ENCODE data around the gene ZBTB25. TPM values are rescaled to one million over a fixed set of nuclear protein-coding genes. Genes with fewer than 3 reads are reported as not detected.
A peak's percentile ranks its signal among the peaks of the same experiment; 100 is the strongest.

ZBTB25 gene
- total RNA-seq, 2 experiments from 2014 or later: 32.7 to 40.0 TPM

GRCh38 chr14:64463873-64464272 is 39.8 kb downstream of the ZBTB25 start:
- no peak for ATAC-seq
- no peak for DNase-seq
- Mint-ChIP-seq H3K27me3 (no peaks in the 10 kb centered on the region), H3K9me3 (ENCODE audit: low read depth) (no peaks in the 10 kb centered on the region), H3K4me1 (peaks cover 38% of the 10 kb centered on the region), H3K36me3 (ENCODE audit: low read depth) (peaks cover 20% of the 10 kb centered on the region), H3K27ac (no peak overlapping the region), H3K4me3 (no peak overlapping the region)
- ChIA-PET CTCF (interaction anchor here (0.5 to 1.5 kb wide), 7 partner anchors 14 to 494 kb away, joined by 3 to 7 read pairs (median 4); no protein-coding TSS in a partner anchor), POLR2A (interaction anchor here (0.6 to 1.2 kb wide), 2 partner anchors 10 to 19 kb away, joined by 4 to 7 read pairs; no protein-coding TSS in a partner anchor)
- intact Hi-C loops (cut with DNase I, micrococcal nuclease): loop anchor here (2.0 to 10.0 kb wide), 2 partner anchors 39 to 171 kb away; partner anchors contain the start of gene ZBTB25 (in 1 of the 2)

- no peak for ATAC-seq
- H3K4me1 Mint-ChIP-seq: peaks cover 32% of the 10 kb centered on the region
- intact Hi-C loops (cut with DNase I, micrococcal nuclease): loop anchor here in 1 of 2 experiments (10.0 kb wide), 1 partner anchor 172 kb away; no protein-coding TSS in a partner anchor
- H3K9me3 Mint-ChIP-seq (ENCODE audit: low read depth): no peaks in the 10 kb centered on the region
- DNase-seq: no peak
- ChIA-PET CTCF (interaction anchor here (0.7 to 1.5 kb wide), 6 partner anchors 11 to 48 kb away, joined by 3 to 7 read pairs (median 4); no protein-coding TSS in a partner anchor), POLR2A (interaction anchor here (0.6 to 1.2 kb wide), 2 partner anchors 10 to 66 kb away, joined by 3 to 7 read pairs; no protein-coding TSS in a partner anchor)
- H3K4me3 Mint-ChIP-seq: no peak overlapping the region
- peaks cover 25% of the 10 kb centered on the region for H3K36me3 Mint-ChIP-seq (ENCODE audit: low read depth)
- no peak overlapping the region for H3K27ac Mint-ChIP-seq
- no peaks in the 10 kb centered on the region for H3K27me3 Mint-ChIP-seq
These were observed 40.4 kb downstream of the ZBTB25 start for GRCh38 chr14:64463195-64463594.

GRCh38 chr14:64461221-64461620 is 42.4 kb downstream of the ZBTB25 start:
- no peak for DNase-seq
- H3K4me1 Mint-ChIP-seq: peaks cover 14% of the 10 kb centered on the region
- H3K9me3 Mint-ChIP-seq (ENCODE audit: low read depth): no peaks in the 10 kb centered on the region
- intact Hi-C loops (cut with DNase I, micrococcal nuclease): loop anchor here in 1 of 2 experiments (10.0 kb wide), 1 partner anchor 174 kb away; no protein-coding TSS in a partner anchor
- H3K27me3 Mint-ChIP-seq: no peaks in the 10 kb centered on the region
- ChIA-PET POLR2A (no interaction called here), CTCF (interaction anchor here (0.6 kb wide), 1 partner anchor 659 kb away, joined by 3 read pairs; no protein-coding TSS in a partner anchor)
- H3K27ac Mint-ChIP-seq: no peak overlapping the region
- H3K4me3 Mint-ChIP-seq: no peak overlapping the region
- ATAC-seq: no peak
- H3K36me3 Mint-ChIP-seq (ENCODE audit: low read depth): peaks cover 32% of the 10 kb centered on the region

- ATAC-seq (no peak), DNase-seq (no peak)
- intact Hi-C loops (cut with DNase I, micrococcal nuclease): loop anchor here in 1 of 2 experiments (10.0 kb wide), 1 partner anchor 175 kb away; no protein-coding TSS in a partner anchor
- H3K27ac Mint-ChIP-seq: no peak overlapping the region
- H3K4me3 Mint-ChIP-seq: no peak overlapping the region
- ChIA-PET CTCF (interaction anchor here (0.7 to 1.3 kb wide), 2 partner anchors 30 to 305 kb away, joined by 3 to 6 read pairs; no protein-coding TSS in a partner anchor), POLR2A (no interaction called here)
- no peaks in the 10 kb centered on the region for H3K9me3 Mint-ChIP-seq (ENCODE audit: low read depth)
- peaks cover 4% of the 10 kb centered on the region for H3K4me1 Mint-ChIP-seq
- peaks cover 45% of the 10 kb centered on the region for H3K36me3 Mint-ChIP-seq (ENCODE audit: low read depth)
- H3K27me3 Mint-ChIP-seq: no peaks in the 10 kb centered on the region
These were observed 44.1 kb downstream of the ZBTB25 start for GRCh38 chr14:64459405-64460136.

DNA sequence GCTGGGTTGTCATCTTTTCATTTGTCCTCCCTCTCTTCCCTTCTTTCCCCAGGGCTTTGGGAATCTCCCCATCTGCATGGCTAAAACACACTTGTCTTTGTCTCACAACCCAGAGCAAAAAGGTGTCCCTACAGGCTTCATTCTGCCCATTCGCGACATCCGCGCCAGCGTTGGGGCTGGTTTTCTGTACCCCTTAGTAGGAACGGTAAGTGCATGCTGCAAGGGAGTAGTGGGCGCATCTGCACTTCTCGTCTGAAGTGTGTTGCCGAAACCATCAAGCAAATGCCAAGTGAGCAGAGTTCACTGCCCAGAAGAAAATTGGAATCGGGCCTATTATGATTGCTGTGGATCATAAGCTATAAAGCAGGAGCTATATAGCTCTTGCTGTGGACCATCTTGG is 49.0 kb downstream of the ZBTB25 start:
- peaks cover 58% of the 10 kb centered on the region for H3K36me3 Mint-ChIP-seq (ENCODE audit: low read depth)
- ChIA-PET CTCF (no interaction called here), POLR2A (no interaction called here)
- H3K27me3 Mint-ChIP-seq: no peaks in the 10 kb centered on the region
- intact Hi-C loops (cut with DNase I, micrococcal nuclease): no loop called here
- H3K4me3 Mint-ChIP-seq: no peak overlapping the region
- no peaks in the 10 kb centered on the region for H3K9me3 Mint-ChIP-seq (ENCODE audit: low read depth)
- H3K27ac Mint-ChIP-seq: no peak overlapping the region
- peaks cover 11% of the 10 kb centered on the region for H3K4me1 Mint-ChIP-seq
- ATAC-seq (no peak), DNase-seq (no peak)

DNA sequence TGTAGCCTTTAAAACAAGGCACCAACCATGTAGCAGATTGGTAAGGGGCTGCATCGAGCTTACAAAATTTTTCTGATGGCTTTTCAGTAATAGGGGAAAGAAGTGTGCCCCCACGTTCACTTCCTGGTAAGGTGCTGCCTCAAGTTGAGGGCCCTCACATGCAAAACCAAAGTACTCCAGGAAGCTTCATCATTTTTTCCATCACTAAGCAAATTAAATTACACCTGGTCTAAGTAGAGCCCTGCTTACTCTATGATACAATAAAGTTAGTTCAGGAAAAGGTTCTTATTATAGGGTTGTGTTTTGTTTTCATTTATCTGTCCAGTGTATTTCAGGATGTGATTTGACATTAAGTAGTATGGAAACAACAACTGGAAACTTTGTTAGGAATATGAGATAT is 53.4 kb downstream of the ZBTB25 start:
- H3K36me3 Mint-ChIP-seq (ENCODE audit: low read depth): peaks cover 49% of the 10 kb centered on the region
- peak; percentile 70 for ATAC-seq
- H3K27ac Mint-ChIP-seq: peak overlapping the region; percentile 73
- H3K4me1 Mint-ChIP-seq: peaks cover 19% of the 10 kb centered on the region
- DNase-seq: peak; percentile 29
- ChIA-PET POLR2A (interaction anchor here (0.7 kb wide), 1 partner anchor 15 kb away, joined by 4 read pairs; the partner anchor contains the start of gene AKAP5), CTCF (interaction anchor here (0.6 to 1.8 kb wide), 4 partner anchors 20 to 682 kb away, joined by 3 to 9 read pairs (median 5); no protein-coding TSS in a partner anchor)
- intact Hi-C loops (cut with DNase I, micrococcal nuclease): loop anchor here in 1 of 2 experiments (1.0 kb wide), 1 partner anchor 15 kb away; the partner anchor contains the start of gene AKAP5
- H3K9me3 Mint-ChIP-seq (ENCODE audit: low read depth): no peaks in the 10 kb centered on the region
- no peaks in the 10 kb centered on the region for H3K27me3 Mint-ChIP-seq
- no peak overlapping the region for H3K4me3 Mint-ChIP-seq

DNA sequence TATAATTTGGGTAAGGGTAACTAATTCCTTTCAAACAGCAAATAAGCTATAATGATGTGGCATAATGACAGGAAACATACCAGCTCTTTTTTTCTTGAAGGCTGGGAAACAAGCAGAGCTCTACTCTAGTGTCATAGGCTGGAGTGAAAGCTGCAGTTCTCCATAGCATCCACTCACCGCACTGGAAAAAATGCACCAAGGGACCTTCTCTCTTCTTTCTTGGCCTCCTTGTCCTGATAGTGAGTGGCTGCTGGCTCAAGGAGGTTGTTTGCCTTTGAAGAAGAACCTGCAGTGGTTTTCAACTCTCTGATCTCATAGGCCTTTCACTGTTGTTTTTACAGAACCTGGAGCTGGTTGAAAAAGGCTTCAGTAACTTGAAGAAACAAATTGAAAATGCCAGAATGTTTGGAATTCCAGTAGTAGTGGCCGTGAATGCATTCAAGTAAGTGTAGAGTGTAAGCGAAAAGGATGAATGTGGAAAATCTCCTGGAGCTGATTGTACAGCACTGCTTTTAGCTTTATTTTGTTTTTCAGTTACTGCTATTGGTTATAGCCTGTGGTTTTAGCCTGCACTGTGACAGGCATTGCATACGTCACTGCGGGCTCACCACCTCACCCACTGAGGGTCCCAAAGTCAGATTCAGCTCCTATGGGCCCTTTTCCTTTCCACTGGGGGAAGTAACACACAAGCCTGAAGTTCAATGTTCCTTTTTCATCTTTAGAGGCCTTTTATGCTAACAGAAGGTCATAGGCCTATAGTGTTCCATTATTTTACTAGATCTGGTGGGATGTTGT is 55.6 kb downstream of the ZBTB25 start:
- intact Hi-C loops (cut with DNase I, micrococcal nuclease): no loop called here
- peak overlapping the region; percentile 4 for H3K27ac Mint-ChIP-seq
- H3K36me3 Mint-ChIP-seq (ENCODE audit: low read depth): peaks cover 50% of the 10 kb centered on the region
- no peaks in the 10 kb centered on the region for H3K27me3 Mint-ChIP-seq
- CTCF ChIA-PET: interaction anchor here (0.6 to 1.7 kb wide), 9 partner anchors 15 to 520 kb away, joined by 3 to 7 read pairs (median 3); no protein-coding TSS in a partner anchor
- H3K4me1 Mint-ChIP-seq: peaks cover 34% of the 10 kb centered on the region
- no peak overlapping the region for H3K4me3 Mint-ChIP-seq
- ATAC-seq (no peak), DNase-seq (no peak)
- POLR2A ChIA-PET: no interaction called here
- no peaks in the 10 kb centered on the region for H3K9me3 Mint-ChIP-seq (ENCODE audit: low read depth)

DNA sequence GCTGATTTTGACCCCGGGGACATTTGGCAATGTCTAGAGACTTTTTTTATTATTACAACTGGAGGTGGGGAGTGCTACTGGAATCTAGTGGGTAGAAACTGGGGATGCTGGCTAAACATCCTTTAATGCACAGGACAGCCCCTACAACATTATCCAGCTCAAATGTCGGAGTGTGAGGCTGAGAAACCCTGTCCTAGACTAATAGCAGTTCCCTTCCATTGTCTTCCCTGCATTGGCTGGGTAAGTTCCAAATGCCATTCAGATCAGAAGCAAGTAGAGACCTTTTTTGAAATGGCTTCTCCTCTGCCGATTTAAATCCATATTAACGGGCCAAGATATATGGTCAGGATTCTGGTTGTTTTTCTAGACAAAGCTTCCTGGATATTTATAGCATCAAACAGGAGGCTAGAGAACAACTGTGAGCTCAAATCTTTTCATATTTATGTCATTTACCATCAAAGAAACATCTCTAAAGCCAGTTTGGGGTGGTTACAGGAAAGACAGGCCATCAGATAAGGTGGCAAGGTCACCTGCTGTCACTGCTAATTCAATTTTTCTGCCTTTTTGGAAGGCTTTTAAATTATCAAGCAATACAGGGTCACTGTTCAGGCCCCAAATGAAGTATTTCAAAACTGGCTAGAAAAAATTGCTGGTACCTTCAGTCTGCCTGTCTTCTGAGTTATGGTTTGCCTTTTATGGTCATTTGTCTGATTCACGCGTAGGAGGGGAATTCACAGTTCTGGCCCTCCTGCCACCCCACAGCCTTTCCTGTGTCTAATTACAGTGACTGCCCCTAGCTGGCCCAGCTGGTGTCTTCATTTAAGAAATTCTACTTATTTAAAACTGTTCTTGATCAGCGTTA is 58.4 kb downstream of the ZBTB25 start:
- Mint-ChIP-seq H3K36me3 (ENCODE audit: low read depth) (peaks cover 56% of the 10 kb centered on the region), H3K4me1 (peaks cover 27% of the 10 kb centered on the region), H3K9me3 (ENCODE audit: low read depth) (no peaks in the 10 kb centered on the region), H3K4me3 (no peak overlapping the region), H3K27ac (peak overlapping the region; percentile 79), H3K27me3 (no peaks in the 10 kb centered on the region)
- ChIA-PET POLR2A (no interaction called here), CTCF (interaction anchor here (0.6 to 1.5 kb wide), 8 partner anchors 10 to 101 kb away, joined by 3 to 7 read pairs (median 3); no protein-coding TSS in a partner anchor)
- intact Hi-C loops (cut with DNase I, micrococcal nuclease): no loop called here
- peak; percentile 68 for DNase-seq
- ATAC-seq: peak; percentile 83

- intact Hi-C loops (cut with DNase I, micrococcal nuclease): no loop called here
- peaks cover 23% of the 10 kb centered on the region for H3K4me1 Mint-ChIP-seq
- H3K27me3 Mint-ChIP-seq: no peaks in the 10 kb centered on the region
- H3K4me3 Mint-ChIP-seq: no peak overlapping the region
- H3K9me3 Mint-ChIP-seq (ENCODE audit: low read depth): no peaks in the 10 kb centered on the region
- peak overlapping the region; percentile 79 for H3K27ac Mint-ChIP-seq
- ATAC-seq (no peak), DNase-seq (no peak)
- CTCF ChIA-PET: interaction anchor here (0.8 to 1.3 kb wide), 3 partner anchors 9 to 23 kb away, joined by 3 to 4 read pairs (median 3); no protein-coding TSS in a partner anchor
- peaks cover 48% of the 10 kb centered on the region for H3K36me3 Mint-ChIP-seq (ENCODE audit: low read depth)
- POLR2A ChIA-PET: interaction anchor here (0.5 kb wide), 1 partner anchor 26 kb away, joined by 3 read pairs; no protein-coding TSS in a partner anchor
These were observed 59.5 kb downstream of the ZBTB25 start for GRCh38 chr14:64444140-64444539.

- no peak for ATAC-seq
- ChIA-PET CTCF (interaction anchor here (0.8 to 1.3 kb wide), 2 partner anchors 10 to 12 kb away, joined by 3 to 6 read pairs; no protein-coding TSS in a partner anchor), POLR2A (no interaction called here)
- no peak overlapping the region for H3K4me3 Mint-ChIP-seq
- H3K4me1 Mint-ChIP-seq: peaks cover 31% of the 10 kb centered on the region
- no peaks in the 10 kb centered on the region for H3K27me3 Mint-ChIP-seq
- no peak for DNase-seq
- no peak overlapping the region for H3K27ac Mint-ChIP-seq
- intact Hi-C loops (cut with DNase I, micrococcal nuclease): no loop called here
- H3K36me3 Mint-ChIP-seq (ENCODE audit: low read depth): peaks cover 56% of the 10 kb centered on the region
- no peaks in the 10 kb centered on the region for H3K9me3 Mint-ChIP-seq (ENCODE audit: low read depth)
These were observed 61.2 kb downstream of the ZBTB25 start for GRCh38 chr14:64442300-64442988.

All from activated CD4-positive, alpha-beta T cell treated with anti-CD3 and anti-CD28 coated beads for 36 hours (primary cell).